H1 (cell line): ENCODE data around the gene CA10. TPM values are rescaled to one million over a fixed set of nuclear protein-coding genes. Genes with fewer than 3 reads are reported as not detected.

Experiments used
- BRCA1 ChIP-seq: IDR thresholded peaks from 2 replicates; pipeline ENCODE4 v1.6.1; 2012; ENCODE audit warnings: low read depth, low read length, improper control_type of control experiment
- CHD7 ChIP-seq: fragments of 300-600 bp; sonication (generic); IDR thresholded peaks from 2 replicates; pipeline ENCODE4 v1.7.1; 2012; ENCODE audit warnings: low read length, moderate library complexity, mild to moderate bottlenecking, inconsistent platforms; ENCODE audit not compliant: insufficient replicate concordance
- CTBP2 ChIP-seq: IDR thresholded peaks from 2 replicates; pipeline ENCODE4 v1.7.0; 2011; ENCODE audit warnings: borderline replicate concordance, mild to moderate bottlenecking, moderate library complexity, mixed read lengths, low read length; ENCODE audit not compliant: insufficient read depth, insufficient read length
- MAFK ChIP-seq: IDR thresholded peaks from 2 replicates; pipeline ENCODE4 v1.6.1; 2012; ENCODE audit warnings: low read depth, mild to moderate bottlenecking, improper control_type of control experiment, low read length
- SUZ12 ChIP-seq: fragments of 200-600 bp; sonication (generic); IDR thresholded peaks from 2 replicates; pipeline ENCODE4 v1.6.1; 2012; ENCODE audit warnings: mild to moderate bottlenecking, inconsistent platforms, low read length, moderate library complexity, mixed read lengths
- polyA plus RNA-seq, 7 experiments: library from polyadenylated mRNA; depleted of rRNA in 3 of 7; stranded (reverse) in 5 of 7; unstranded in 2 of 7; fragments of >200 nt in 5 of 7; fragments of 200-250 nt in 2 of 7; gene quantifications; 1 replicate in 5 of 7; 2 replicates in 1 of 7; 4 replicates in 1 of 7; pipeline versions ENCODE4 v1.2.1 to v1.2.3, GENCODE V29; 2011 to 2013; ENCODE audit warnings: missing spikeins in 2 of 7, mixed read lengths in 2 of 7
- total RNA-seq: library from RNA; stranded (reverse); fragmentation: NEBNext Ultra II Directional; extraction: Animal tissue kit (Norgen Biotek cat#: 25700); gene quantifications from 2 replicates; pipeline ENCODE4 v1.2.1, GENCODE V29; 2021

The CA10 gene
- total and polyA plus RNA-seq, 2 of the 8 experiments (the other 6 are each of a cell fraction or from before 2014, with no cell fraction given): 0.60 to 0.63 TPM

GRCh38 chr17:51724043-51724580 lies 434.4 kb downstream of the CA10 start (continued):
- TF ChIP-seq CHD7 (no peak), MAFK (no peak), CTBP2 (no peak), BRCA1 (no peak), SUZ12 (no peak)
